GM18909 (cell line): ENCODE measurements around the gene TEX2.

Source experiments
- ATAC-seq: cut with Tn5 transposase; IDR thresholded peaks from one replicate; pipeline ENCODE4 v1.9.1; 2021; ENCODE audit warnings: mild to moderate bottlenecking; ENCODE audit not compliant: unreplicated experiment, poor library complexity

TEX2 gene

GRCh38 chr17:64165347-64165746, 97.7 kb downstream of the TEX2 start:
- no peak for ATAC-seq

GRCh38 chr17:64164596-64165285, 98.3 kb downstream of the TEX2 start:
- ATAC-seq = no peak

GRCh38 chr17:64163468-64163867, 99.6 kb downstream of the TEX2 start:
- ATAC-seq = no peak

GRCh38 chr17:64162554-64162953, 100.5 kb downstream of the TEX2 start:
- no peak for ATAC-seq

GRCh38 chr17:64161380-64162176, 101.5 kb downstream of the TEX2 start:
- ATAC-seq = no peak

- no peak for ATAC-seq
These were observed 102.7 kb downstream of the TEX2 start for GRCh38 chr17:64160378-64160777.

- ATAC-seq = no peak
These were observed 104.0 kb downstream of the TEX2 start for GRCh38 chr17:64158831-64159590.

- ATAC-seq = no peak
These were observed 104.7 kb downstream of the TEX2 start for GRCh38 chr17:64158406-64158805.

- no peak for ATAC-seq
These were observed 105.3 kb downstream of the TEX2 start for GRCh38 chr17:64157669-64158180.

- ATAC-seq = no peak
These were observed 106.4 kb downstream of the TEX2 start for GRCh38 chr17:64156670-64157069.

- no peak for ATAC-seq
These were observed 107.1 kb downstream of the TEX2 start for GRCh38 chr17:64155751-64156544.

GRCh38 chr17:64155129-64155528, 107.9 kb downstream of the TEX2 start:
- ATAC-seq = no peak

GRCh38 chr17:64154717-64155116, 108.3 kb downstream of the TEX2 start:
- ATAC-seq = no peak

- no peak for ATAC-seq
These were observed 108.8 kb downstream of the TEX2 start for GRCh38 chr17:64154313-64154695.

- ATAC-seq = no peak
These were observed 109.3 kb downstream of the TEX2 start for GRCh38 chr17:64153565-64154312.

- no peak for ATAC-seq
These were observed 110.5 kb downstream of the TEX2 start for GRCh38 chr17:64152428-64153125.

- ATAC-seq = no peak
These were observed 112.1 kb downstream of the TEX2 start for GRCh38 chr17:64151016-64151368.

GRCh38 chr17:64150237-64151015, 112.6 kb downstream of the TEX2 start:
- ATAC-seq = no peak
